K562 (cell line): ENCODE data around the gene ACADM. TPM values are rescaled to one million over a fixed set of nuclear protein-coding genes. Genes with fewer than 3 reads are reported as not detected.
A peak's percentile ranks its signal among the peaks of the same experiment; 100 is the strongest.

Source experiments
- CEBPB ChIP-seq: fragments of 450-650 bp; IDR thresholded peaks from 2 replicates; pipeline ENCODE4 v1.6.1; 2016; ENCODE audit warnings: missing genetic modification characterization, missing compliant biosample characterization
- DLX4 ChIP-seq: fragments of 250-450 bp; sonication (Bioruptor Pico); IDR thresholded peaks from 2 replicates; pipeline ENCODE4 v1.6.1; 2021; ENCODE audit warnings: mild to moderate bottlenecking
- FOSL1 ChIP-seq: fragments of 200-800 bp; sonication (Bioruptor generic); conservative IDR thresholded peaks from 2 replicates; pipeline ENCODE4 v1.6.1; 2016; ENCODE audit warnings: missing genetic modification characterization, missing compliant biosample characterization
- HMGXB4 ChIP-seq: sonication (generic); formaldehyde crosslinking; IDR thresholded peaks from 2 replicates; pipeline ENCODE4 v1.8.1; 2023; ENCODE audit warnings: mild to moderate bottlenecking, missing genetic modification reagents
- MEF2D ChIP-seq: conservative IDR thresholded peaks from 2 replicates; pipeline ENCODE4 v1.6.1; 2016; ENCODE audit warnings: low read depth, missing genetic modification characterization, missing compliant biosample characterization
- MGA ChIP-seq: fragments of 450-650 bp; IDR thresholded peaks from 2 replicates; pipeline ENCODE4 v1.6.1; 2016; ENCODE audit warnings: mild to moderate bottlenecking, moderate library complexity
- NR2C1 ChIP-seq, 2 experiments: fragments of 450-650 bp; IDR thresholded peaks; 2 replicates each; pipeline ENCODE4 v1.6.1; 2017; ENCODE audit warnings: mild to moderate bottlenecking in 2 of 2, antibody characterized with exemption in 1 of 2, inconsistent platforms in 1 of 2, missing compliant biosample characterization in 1 of 2, missing genetic modification characterization in 1 of 2
- polyA plus RNA-seq, 8 experiments: library from polyadenylated mRNA; depleted of rRNA in 4 of 8; stranded (reverse) in 5 of 8; unstranded in 3 of 8; fragments of >200 nt; fragmentation: Nextera tagmentation in 2 of 8; fragmentation: Illumina TruSeq in 1 of 8; extraction: Ambion mirVana in 2 of 8; extraction: Trizol in 1 of 8; gene quantifications; 2 replicates each; pipeline versions ENCODE4 v1.2.1 to v1.2.3, GENCODE V29; 2011 to 2014; ENCODE audit warnings: inconsistent platforms in 1 of 8, missing spikeins in 1 of 8
- total RNA-seq, 7 experiments: library from RNA; depleted of rRNA in 6 of 7; stranded (reverse); fragments of >200 nt in 6 of 7; fragmentation: Illumina TruSeq in 2 of 7; extraction: Trizol in 2 of 7; gene quantifications; 2 replicates each; pipeline versions ENCODE4 v1.2.1 to v1.2.3, GENCODE V29; 2011 to 2021; ENCODE audit warnings: low replicate concordance in 1 of 7
- TF ChIP-seq, protein P1 (sequence below), 2 experiments: fragments of 250-450 bp in 1 of 2; fragments of 450-650 bp in 1 of 2; sonication (Bioruptor Pico) in 1 of 2; IDR thresholded peaks; 2 replicates each; pipeline versions ENCODE4 v1.6.1 to v1.8.0; 2016 to 2021; ENCODE audit warnings: mild to moderate bottlenecking in 2 of 2, moderate library complexity in 2 of 2, missing compliant biosample characterization in 1 of 2, missing genetic modification characterization in 1 of 2

The ACADM gene
- total and polyA plus RNA-seq, 9 of the 15 experiments (the other 6 are each of a cell fraction or from before 2014, with no cell fraction given) = 82.5 to 156 (median 123) TPM

DNA sequence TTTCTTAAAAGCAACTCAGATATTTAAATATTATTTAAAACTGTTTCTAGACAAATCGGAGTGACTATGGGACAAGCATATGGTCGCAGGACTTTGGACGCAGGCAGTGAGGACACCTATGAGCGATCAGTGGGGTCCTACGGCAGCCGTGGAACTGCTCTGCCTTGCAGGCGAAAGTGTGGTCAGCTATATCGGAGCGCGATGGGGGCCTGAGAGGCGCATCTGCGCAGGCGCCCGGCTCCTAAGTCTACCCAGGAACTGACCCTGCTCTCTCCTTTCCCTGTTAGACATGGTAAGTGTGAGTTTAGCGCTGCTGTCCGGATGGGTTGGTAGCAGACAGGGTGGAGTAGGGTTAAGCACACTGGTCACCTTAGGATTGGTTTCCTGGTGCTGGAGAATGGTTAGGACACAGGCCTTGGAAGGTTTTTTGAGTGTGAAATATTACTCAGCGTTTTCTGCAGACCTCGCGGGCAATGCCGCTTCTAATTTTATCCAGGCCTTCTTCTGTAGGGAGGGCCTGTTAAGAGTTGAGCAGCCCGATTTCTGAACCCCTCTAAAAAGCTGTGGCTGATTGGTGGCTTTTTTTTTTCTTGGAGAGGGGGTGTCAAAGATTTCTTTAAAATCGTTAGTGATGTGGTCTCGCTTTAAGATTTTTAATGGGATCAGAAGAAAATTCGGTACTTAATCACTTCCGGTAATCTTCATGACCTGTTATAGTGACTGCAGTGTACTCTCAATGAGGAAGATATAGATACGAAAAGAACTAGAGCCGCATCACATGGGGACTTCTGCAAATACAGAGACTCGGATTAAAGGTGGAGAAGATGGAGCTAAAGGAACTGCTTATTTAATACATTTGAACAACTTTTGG lies 61.7 kb downstream of the ACADM start, which contains the start of gene RABGGTB (continued):
- TF ChIP-seq NR2C1 (IDR thresholded peaks at IDR 0.05) = no peak; the same call in 1 of the 2 replicates
- 0 out of 2 replicates have a peak, but pooled peaks have one; percentile 18 for TF ChIP-seq NR2C1 (tag; IDR thresholded peaks at IDR 0.05)
- TF ChIP-seq MGA = peak; percentile 89
- TF ChIP-seq DLX4 (CRISPR knock-in tag) = no peak
- 0 out of 2 replicates have a peak, but pooled peaks have one; percentile 53 for TF ChIP-seq MEF2D (tag)
- TF ChIP-seq CEBPB (tag) = no peak
- no peak for TF ChIP-seq FOSL1 (tag)
- TF ChIP-seq HMGXB4 (CRISPR knock-in tag) = peak; percentile 39; the same call in 1 of the 2 replicates
- TF ChIP-seq, protein P1, sequence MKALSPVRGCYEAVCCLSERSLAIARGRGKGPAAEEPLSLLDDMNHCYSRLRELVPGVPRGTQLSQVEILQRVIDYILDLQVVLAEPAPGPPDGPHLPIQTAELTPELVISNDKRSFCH (CRISPR knock-in tag; IDR thresholded peaks at IDR 0.05) = no peak
- TF ChIP-seq, protein P1 (tag; IDR thresholded peaks at IDR 0.05) = no peak
